HG03066 (cell line): ENCODE measurements around the gene FGGY.
"Not testable (repeated sequence)": the region's sequence is repeated elsewhere in the genome, so short reads cannot be mapped to it uniquely, and the experiment has no call there.

Experiments
- ATAC-seq: cut with Tn5 transposase; IDR thresholded peaks from one replicate; pipeline ENCODE4 v1.9.1; 2021; ENCODE audit warnings: low read depth; ENCODE audit not compliant: unreplicated experiment

The FGGY gene

GRCh38 chr1:59710920-59711319 is 414.0 kb downstream of the FGGY start:
- not testable (repeated sequence) for ATAC-seq

DNA sequence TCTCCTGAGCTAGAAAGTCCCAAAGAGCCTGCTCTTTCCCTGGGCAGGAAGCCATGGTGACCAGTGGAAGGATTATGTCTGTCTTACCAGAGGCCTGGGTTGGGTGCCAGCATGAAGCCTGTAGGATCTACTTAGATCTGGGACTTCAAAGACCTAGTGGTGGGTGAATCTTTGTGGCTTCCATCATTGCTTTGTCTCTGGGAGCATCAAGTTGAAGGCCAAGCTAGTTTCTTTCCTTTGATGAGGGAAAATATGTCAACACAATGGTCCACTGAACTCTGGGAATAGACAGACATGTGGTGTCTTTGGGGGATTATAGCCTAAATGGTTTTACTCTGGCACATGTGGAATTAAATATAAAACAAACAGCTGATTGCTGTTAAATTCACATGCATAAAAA is 417.3 kb downstream of the FGGY start:
- no peak for ATAC-seq

DNA sequence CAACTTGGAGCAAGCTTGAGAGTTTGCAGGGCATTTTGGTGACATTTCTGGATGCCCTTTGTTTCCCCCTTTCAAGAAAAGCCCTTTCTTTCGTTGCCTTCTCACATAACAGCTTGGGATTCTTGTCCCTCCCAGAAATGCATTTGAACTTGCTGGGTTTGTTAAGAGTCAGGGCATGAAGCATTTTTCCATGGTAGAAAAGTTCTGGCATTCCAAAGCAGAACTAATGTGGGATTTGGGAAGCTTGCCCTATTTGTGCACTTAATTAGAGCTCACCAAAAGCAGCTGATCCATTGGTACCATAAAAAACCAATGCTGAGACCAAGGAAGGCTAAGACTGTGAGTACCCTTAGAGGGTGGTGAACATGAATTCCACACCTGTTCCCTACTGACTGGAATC is 418.1 kb downstream of the FGGY start:
- no peak for ATAC-seq

- no peak for ATAC-seq
These were observed 419.9 kb downstream of the FGGY start for GRCh38 chr1:59716832-59717231.

GRCh38 chr1:59718064-59718988 is 421.4 kb downstream of the FGGY start:
- no peak for ATAC-seq

DNA sequence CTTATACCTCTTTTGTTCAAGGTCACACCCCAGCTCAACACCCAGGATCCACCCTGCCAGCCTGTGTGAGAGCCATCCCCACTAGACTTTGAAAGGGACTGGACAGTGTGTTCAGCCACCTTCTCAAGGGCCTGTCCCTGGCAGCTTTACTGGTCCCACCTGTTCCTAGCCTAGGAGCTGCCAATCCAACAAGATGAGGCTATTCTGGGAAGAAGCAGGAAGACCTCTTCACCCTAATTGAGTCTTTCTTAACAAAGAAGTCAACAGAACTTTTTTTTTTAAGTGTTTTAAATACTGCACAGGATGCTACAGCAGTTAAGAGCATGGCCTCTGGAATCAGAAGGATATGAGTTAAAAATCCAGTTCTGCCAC is 422.1 kb downstream of the FGGY start:
- no peak for ATAC-seq

GRCh38 chr1:59720326-59721115 is 423.6 kb downstream of the FGGY start:
- no peak for ATAC-seq

DNA sequence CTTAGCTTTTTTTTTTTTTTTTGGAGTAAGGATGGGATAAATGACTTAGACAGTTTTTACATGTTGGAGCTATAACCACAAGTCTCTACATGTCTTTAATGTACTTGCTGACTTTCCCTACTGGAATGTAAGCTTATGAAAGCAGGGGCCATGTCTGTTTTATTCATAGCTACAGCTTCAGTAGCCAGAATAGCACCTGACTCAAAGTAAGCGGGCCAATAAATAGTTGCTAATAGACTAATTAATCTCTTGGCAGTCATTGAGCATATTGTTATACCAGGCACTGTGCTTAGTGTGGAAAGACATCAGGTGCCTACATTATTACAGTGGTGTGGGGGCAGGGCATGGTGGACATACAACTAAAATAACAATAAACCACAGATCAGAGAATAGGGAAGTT is 433.4 kb downstream of the FGGY start:
- ATAC-seq = no peak

DNA sequence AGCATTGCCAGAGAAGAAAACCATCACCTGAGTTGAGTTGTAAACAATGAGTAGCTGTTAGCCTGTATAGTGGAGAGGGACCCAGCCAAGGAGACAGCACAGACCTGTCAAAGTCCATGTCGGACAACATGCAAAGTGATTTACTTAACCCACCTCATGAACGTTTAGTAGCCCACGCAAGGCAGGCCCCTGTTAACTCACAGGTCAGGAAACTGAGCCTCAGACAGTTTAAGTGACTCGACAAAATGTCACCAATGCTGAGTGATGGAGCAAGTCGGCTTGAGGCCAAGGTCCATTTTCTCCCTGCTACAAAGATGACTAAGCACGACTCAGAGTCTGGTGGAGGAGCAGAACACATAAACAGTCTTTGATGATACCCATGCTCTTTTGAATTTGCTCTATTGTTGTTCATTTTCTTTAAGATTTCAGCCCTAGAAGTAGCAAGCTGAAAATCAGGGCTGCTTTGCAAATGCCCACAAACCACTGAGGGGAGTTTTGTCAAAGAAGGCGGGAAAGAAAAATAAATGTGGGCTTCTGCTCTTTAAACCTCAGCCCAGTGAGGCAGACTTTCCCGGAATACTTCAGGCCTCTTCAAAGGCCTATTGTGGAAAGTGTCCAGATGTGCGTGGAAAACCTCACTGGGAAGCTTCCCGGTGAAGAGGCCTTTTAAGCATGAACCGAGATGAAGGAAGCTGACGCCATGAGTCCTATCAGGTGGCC is 434.0 kb downstream of the FGGY start:
- no peak for ATAC-seq

DNA sequence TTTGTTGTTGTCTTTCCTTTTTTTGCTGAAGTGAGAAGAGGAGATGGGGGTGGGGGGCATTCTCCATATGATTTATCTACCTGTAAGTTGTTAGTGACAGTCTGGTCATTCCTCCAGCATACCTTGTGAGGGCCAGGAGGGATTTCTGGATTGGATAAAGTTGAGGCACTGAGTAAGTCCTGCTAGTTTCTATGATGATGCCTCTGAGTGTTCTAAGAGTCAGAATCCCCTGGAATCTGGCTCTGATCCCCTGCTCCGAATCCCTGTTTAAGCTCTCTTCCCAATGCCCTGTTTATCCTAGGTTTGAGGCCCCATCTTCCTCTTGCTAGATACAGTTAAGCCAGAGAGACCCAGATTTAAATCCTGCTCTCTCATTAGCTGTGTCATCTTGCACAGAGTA is 434.7 kb downstream of the FGGY start:
- no peak for ATAC-seq

GRCh38 chr1:59732214-59732955 is 435.5 kb downstream of the FGGY start:
- ATAC-seq = no peak

GRCh38 chr1:59733443-59734141 is 436.7 kb downstream of the FGGY start:
- ATAC-seq = no peak

DNA sequence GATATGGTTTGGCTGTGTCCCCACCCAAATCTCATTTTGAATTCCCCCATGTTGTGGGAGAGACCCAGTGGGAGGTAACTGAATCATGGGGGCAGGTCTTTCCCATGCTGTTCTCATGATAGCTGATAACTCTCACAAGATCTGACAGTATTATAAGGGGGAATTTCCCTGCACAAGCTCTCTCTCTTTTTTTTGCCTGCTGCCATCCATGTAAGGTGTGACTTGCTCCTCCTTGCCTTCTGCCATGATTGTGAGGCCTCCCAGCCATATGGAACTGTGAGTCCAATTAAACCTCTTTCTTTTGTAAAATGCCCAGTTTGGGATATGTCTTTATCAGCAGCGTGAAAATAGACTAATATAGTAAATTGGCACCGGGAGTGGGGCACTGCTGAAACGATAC is 439.0 kb downstream of the FGGY start:
- ATAC-seq = not testable (repeated sequence)

- no peak for ATAC-seq
These were observed 439.9 kb downstream of the FGGY start for GRCh38 chr1:59736744-59737143.

- no peak for ATAC-seq
These were observed 440.7 kb downstream of the FGGY start for GRCh38 chr1:59737638-59738037.

DNA sequence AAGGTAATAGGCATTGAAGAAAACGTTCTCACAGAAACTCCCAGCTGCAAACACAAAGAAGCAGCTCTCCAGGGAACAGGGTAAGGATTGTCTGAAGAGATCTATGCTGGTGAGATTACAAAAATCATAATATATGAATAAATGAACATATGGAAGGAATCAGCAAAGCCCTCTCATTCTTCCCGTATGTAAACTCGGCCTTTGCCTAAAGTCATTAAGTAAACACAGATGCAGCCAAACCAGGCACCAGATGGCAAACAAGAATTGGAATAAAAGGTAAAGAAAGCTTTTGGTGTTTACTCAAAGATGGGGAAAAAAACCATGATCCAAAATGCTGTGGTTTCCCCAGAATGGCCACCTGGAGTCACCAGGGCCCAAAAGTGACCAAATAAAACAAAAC is 441.3 kb downstream of the FGGY start:
- no peak for ATAC-seq

DNA sequence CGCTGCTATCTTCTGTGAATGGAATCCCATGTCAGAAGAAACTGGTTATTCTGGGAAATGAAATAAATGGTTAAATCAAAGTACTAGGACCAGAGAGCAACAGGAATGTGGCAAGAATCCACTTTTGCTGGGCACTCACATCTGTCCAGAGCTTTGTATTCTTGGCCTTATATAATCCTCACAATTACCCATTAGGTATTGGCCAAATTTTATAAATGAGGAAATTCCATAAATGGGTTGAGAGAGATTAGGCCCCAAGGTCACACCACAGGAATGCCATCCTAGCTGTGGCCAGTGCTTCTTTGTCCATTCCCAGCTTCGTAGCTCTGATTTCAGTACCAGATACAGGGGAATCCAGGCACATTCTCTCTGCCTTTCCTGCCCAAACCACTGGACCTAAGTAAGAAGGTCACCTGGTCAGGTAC is 441.7 kb downstream of the FGGY start:
- no peak for ATAC-seq

DNA sequence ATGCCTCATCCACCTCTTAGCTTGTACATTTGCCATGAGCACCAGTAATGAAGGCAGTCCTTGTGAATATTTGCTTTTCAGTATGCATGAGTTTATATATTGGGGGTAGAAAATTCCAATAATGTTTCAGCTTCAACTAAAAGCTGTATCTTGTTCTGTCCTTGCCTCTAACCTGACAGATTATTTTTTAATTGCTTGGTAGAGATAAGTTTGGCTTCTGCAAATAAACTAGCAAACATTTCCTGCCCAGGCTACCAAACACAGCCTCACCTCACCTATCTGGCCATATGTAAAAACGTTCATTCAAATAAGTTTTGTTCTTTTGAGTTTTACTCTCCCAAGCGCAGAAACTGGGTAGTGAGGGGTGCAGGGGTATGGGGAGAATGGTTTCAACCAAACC is 442.2 kb downstream of the FGGY start:
- ATAC-seq = no peak

GRCh38 chr1:59742526-59742925 is 445.6 kb downstream of the FGGY start:
- no peak for ATAC-seq
